ENCODE results near the gene RAB37. TPM values are rescaled to one million over a fixed set of nuclear protein-coding genes. Genes with fewer than 3 reads are reported as not detected.

RAB37 gene
- total and polyA plus RNA-seq, 2 of the 8 experiments (the other 6 are each of a cell fraction or from before 2014, with no cell fraction given) = 5.5 to 6.1 TPM

- TF ChIP-seq RXRA (IDR thresholded peaks at IDR 0.05; ENCODE audit: insufficient read depth, low read depth, low read length) (no peak), POLR2A (IDR thresholded peaks at IDR 0.05; ENCODE audit: control extremely low read depth in 1 of 2, low read depth in 2 of 2, low read length in 2 of 2) (no peak)
These were observed 20.4 kb downstream of the RAB37 start (continued) for GRCh38 chr17:74757502-74757901.

All from H1 (cell line).